Hepatocyte (in vitro differentiated cells): ENCODE data around the gene CRLF1. TPM values are rescaled to one million over a fixed set of nuclear protein-coding genes. Genes with fewer than 3 reads are reported as not detected.

Experiments
- DNase-seq: peaks from one replicate; pipeline ENCODE4 v3.0.0-alpha.2; 2016; ENCODE audit warnings: low spot score
- H2AFZ ChIP-seq: fragments of 200-600 bp; sonication (generic); 2 replicates; pipeline ENCODE4 v1.6.0; 2016; ENCODE audit warnings: antibody characterized with exemption, mild to moderate bottlenecking
- H3K27ac ChIP-seq: fragments of 200-600 bp; sonication (generic); 2 replicates; pipeline ENCODE4 v1.5.1; 2016; ENCODE audit warnings: mild to moderate bottlenecking
- H3K27me3 ChIP-seq: fragments of 200-600 bp; sonication (generic); 2 replicates; pipeline ENCODE4 v1.6.1; 2016
- H3K36me3 ChIP-seq: fragments of 200-600 bp; sonication (generic); replicated peaks from 2 replicates; pipeline ENCODE4 v1.5.1; 2016; ENCODE audit warnings: low read depth; ENCODE audit not compliant: insufficient read depth
- H3K4me1 ChIP-seq: fragments of 200-600 bp; sonication (generic); 2 replicates; pipeline ENCODE4 v1.5.1; 2016; ENCODE audit warnings: mild to moderate bottlenecking, moderate library complexity; ENCODE audit not compliant: insufficient read depth
- H3K4me2 ChIP-seq: fragments of 200-600 bp; sonication (generic); 2 replicates; pipeline ENCODE4 v1.6.0; 2016
- H3K4me3 ChIP-seq: fragments of 200-600 bp; sonication (generic); 2 replicates; pipeline ENCODE4 v1.5.1; 2016; ENCODE audit warnings: mild to moderate bottlenecking
- H3K79me2 ChIP-seq: fragments of 200-600 bp; sonication (generic); 2 replicates; pipeline ENCODE4 v1.6.0; 2017; ENCODE audit warnings: mild to moderate bottlenecking
- H3K9me2 ChIP-seq: fragments of 200-600 bp; sonication (generic); replicated peaks from 2 replicates; pipeline ENCODE4 v1.6.0; 2017; ENCODE audit warnings: mild to moderate bottlenecking; ENCODE audit not compliant: insufficient read depth
- H3K9me3 ChIP-seq: fragments of 200-600 bp; sonication (generic); 2 replicates; pipeline ENCODE4 v1.5.1; 2016; ENCODE audit warnings: low read depth, mild to moderate bottlenecking
- H4K20me1 ChIP-seq: fragments of 200-600 bp; sonication (generic); 2 replicates; pipeline ENCODE4 v1.6.0; 2016; ENCODE audit warnings: mild to moderate bottlenecking; ENCODE audit not compliant: insufficient read depth, poor library complexity, severe bottlenecking
- EZH2 ChIP-seq: fragments of 200-600 bp; sonication (generic); IDR thresholded peaks from 2 replicates; pipeline ENCODE4 v1.6.1; 2016; ENCODE audit warnings: antibody characterized with exemption, mild to moderate bottlenecking, borderline replicate concordance
- EZH2phosphoT487 ChIP-seq: fragments of 200-600 bp; sonication (generic); IDR thresholded peaks from one replicate; pipeline ENCODE4 v1.6.1; 2018; ENCODE audit warnings: antibody characterized with exemption, mild to moderate bottlenecking, low read depth, moderate library complexity; ENCODE audit not compliant: unreplicated experiment, severe bottlenecking
- WGBS: methylation state at CpG from one replicate; pipeline ENCODE4 v1.1.6; 2016; ENCODE audit warnings: low lambda C conversion rate; ENCODE audit errors: missing lambda C conversion rate; 5-methylcytosine and 5-hydroxymethylcytosine counted together
- polyA plus RNA-seq: library from polyadenylated mRNA; unstranded; fragments of >200 nt; fragmentation: Nextera tagmentation; extraction: Ambion mirVana; gene quantifications from 2 replicates; pipeline ENCODE4 v1.2.1, GENCODE V29; 2016
- total RNA-seq: library from RNA; depleted of rRNA; stranded (reverse); fragments of >200 nt; gene quantifications from 2 replicates; pipeline ENCODE4 v1.2.3, GENCODE V29; 2014
- TF ChIP-seq, protein P1 (sequence below): fragments of 200-600 bp; sonication (generic); IDR thresholded peaks from 2 replicates; pipeline ENCODE4 v1.5.1; 2016; ENCODE audit warnings: antibody characterized with exemption, mild to moderate bottlenecking; ENCODE audit not compliant: poor library complexity

Gene CRLF1
- total and polyA plus RNA-seq, 2 experiments from 2014 or later, result 13.9 to 42.2 TPM

- WGBS, result 66% methylated on average over 3 of the region's 3 CpGs
- no peaks in the 10 kb centered on the region for H3K9me2 ChIP-seq
- H4K20me1 ChIP-seq, result peaks cover 2% of the 10 kb centered on the region
- no peak for DNase-seq
- H3K36me3 ChIP-seq, result no peaks in the 10 kb centered on the region
- H3K9me3 ChIP-seq, result no peaks in the 10 kb centered on the region
- no peaks in the 10 kb centered on the region for H3K27me3 ChIP-seq
- peak overlapping the region; percentile 75 for H3K4me3 ChIP-seq
- peak overlapping the region; percentile 93 for H3K4me2 ChIP-seq
- peaks cover 32% of the 10 kb centered on the region for H3K79me2 ChIP-seq
- no peak for TF ChIP-seq EZH2phosphoT487
- TF ChIP-seq, protein P1, sequence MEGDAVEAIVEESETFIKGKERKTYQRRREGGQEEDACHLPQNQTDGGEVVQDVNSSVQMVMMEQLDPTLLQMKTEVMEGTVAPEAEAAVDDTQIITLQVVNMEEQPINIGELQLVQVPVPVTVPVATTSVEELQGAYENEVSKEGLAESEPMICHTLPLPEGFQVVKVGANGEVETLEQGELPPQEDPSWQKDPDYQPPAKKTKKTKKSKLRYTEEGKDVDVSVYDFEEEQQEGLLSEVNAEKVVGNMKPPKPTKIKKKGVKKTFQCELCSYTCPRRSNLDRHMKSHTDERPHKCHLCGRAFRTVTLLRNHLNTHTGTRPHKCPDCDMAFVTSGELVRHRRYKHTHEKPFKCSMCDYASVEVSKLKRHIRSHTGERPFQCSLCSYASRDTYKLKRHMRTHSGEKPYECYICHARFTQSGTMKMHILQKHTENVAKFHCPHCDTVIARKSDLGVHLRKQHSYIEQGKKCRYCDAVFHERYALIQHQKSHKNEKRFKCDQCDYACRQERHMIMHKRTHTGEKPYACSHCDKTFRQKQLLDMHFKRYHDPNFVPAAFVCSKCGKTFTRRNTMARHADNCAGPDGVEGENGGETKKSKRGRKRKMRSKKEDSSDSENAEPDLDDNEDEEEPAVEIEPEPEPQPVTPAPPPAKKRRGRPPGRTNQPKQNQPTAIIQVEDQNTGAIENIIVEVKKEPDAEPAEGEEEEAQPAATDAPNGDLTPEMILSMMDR, result no peak
- TF ChIP-seq EZH2, result no peak
- no peak overlapping the region for H2AFZ ChIP-seq
- peaks cover 6% of the 10 kb centered on the region for H3K4me1 ChIP-seq
- peak overlapping the region; percentile 89 for H3K27ac ChIP-seq
Measured at GRCh38 chr19:18558604-18559003, 48.0 kb downstream of the CRLF1 start.

GRCh38 chr19:18558202-18558555 is 48.4 kb downstream of the CRLF1 start:
- H3K4me1 ChIP-seq, result peaks cover 6% of the 10 kb centered on the region
- H3K36me3 ChIP-seq, result no peaks in the 10 kb centered on the region
- WGBS, result 7% methylated on average over 11 of the region's 11 CpGs
- H3K27me3 ChIP-seq, result no peaks in the 10 kb centered on the region
- peak overlapping the region; percentile 93 for H3K4me2 ChIP-seq
- H3K79me2 ChIP-seq, result peaks cover 32% of the 10 kb centered on the region
- no peaks in the 10 kb centered on the region for H3K9me3 ChIP-seq
- TF ChIP-seq EZH2phosphoT487 (no peak), EZH2 (no peak)
- TF ChIP-seq, protein P1, result no peak
- DNase-seq, result no peak
- H3K9me2 ChIP-seq, result no peaks in the 10 kb centered on the region
- H3K4me3 ChIP-seq, result peak overlapping the region; percentile 75
- peaks cover 2% of the 10 kb centered on the region for H4K20me1 ChIP-seq
- H3K27ac ChIP-seq, result peak overlapping the region; percentile 89
- peak overlapping the region; percentile 60 for H2AFZ ChIP-seq

DNA sequence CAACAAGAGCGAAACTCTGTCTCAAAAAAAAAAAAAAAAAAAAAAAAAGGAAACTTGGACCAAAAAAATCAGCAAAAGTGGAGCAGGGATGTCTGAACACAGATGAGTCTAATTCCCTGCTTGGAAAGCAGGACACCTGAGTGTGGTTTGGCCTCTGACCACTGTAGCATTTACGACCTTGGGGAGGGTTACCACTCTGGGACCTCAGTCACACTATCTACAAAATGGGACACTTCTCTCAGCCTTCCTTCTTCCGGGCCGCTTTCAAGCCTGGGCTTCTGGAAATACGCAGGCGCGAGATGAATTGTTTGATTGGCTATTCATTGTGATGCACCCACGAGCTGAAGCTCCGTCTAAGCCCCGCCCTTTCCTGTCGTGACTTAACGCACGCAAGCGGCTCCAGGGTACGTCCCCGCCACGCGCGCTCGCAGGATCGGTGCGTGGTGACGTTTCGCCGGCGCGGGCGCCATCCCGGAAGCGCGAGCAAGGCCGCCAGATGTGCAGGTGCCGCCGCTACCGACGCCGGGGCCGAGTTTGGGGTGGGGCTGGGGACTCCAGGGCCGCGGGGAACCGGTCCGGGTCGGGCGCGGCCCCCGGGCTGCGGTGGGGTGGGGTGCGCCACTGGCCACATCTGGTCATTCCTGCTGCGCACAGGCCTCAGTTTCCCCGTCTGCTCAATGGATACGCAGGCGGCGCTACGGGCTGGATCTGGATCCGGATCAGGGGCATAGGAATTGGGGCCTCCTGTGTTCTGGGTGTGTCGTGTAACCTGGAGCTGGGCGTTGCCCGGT is 49.0 kb downstream of the CRLF1 start, which contains the start of gene KXD1:
Gene KXD1 (plus strand): TSS at position 460 of the 791 bp plus-strand sequence. CDS start 4,187 bp downstream, outside the sequence.
- peak within 1 kb of the TSS; percentile 60 for H2AFZ ChIP-seq

More for the DNA sequence above, 49.0 kb downstream of the CRLF1 start, which contains the start of gene KXD1:
- H3K4me2 ChIP-seq, result peak within 1 kb of the TSS; percentile 93
- peak within 1 kb of the TSS; percentile 89 for H3K27ac ChIP-seq
- H4K20me1 ChIP-seq, result peaks cover 2% of the 10 kb centered on the region
- H3K9me2 ChIP-seq, result no peaks in the 10 kb centered on the region
- WGBS, result 1% methylated on average over 45 of the region's 58 CpGs
- H3K4me3 ChIP-seq, result peak within 1 kb of the TSS; percentile 75
- peaks cover 6% of the 10 kb centered on the region for H3K4me1 ChIP-seq
- DNase-seq, result peak; percentile 98
- no peak for TF ChIP-seq EZH2phosphoT487
- TF ChIP-seq EZH2, result no peak
- TF ChIP-seq, protein P1, result no peak
- no peaks in the 10 kb centered on the region for H3K36me3 ChIP-seq
- peaks cover 32% of the 10 kb centered on the region for H3K79me2 ChIP-seq
- no peaks in the 10 kb centered on the region for H3K9me3 ChIP-seq
- H3K27me3 ChIP-seq, result no peaks in the 10 kb centered on the region
